NK-92 treated with Interleukin-12 subunit alpha and Interleukin-12 subunit beta, amount 100 ng/mL, for 24 hours (cell line): ENCODE results near the gene TBXAS1.

Experiments
- DNase-seq: peaks from one replicate; lab custom pipeline; 2025; lab: John Stamatoyannopoulos, UW

Gene TBXAS1

DNA sequence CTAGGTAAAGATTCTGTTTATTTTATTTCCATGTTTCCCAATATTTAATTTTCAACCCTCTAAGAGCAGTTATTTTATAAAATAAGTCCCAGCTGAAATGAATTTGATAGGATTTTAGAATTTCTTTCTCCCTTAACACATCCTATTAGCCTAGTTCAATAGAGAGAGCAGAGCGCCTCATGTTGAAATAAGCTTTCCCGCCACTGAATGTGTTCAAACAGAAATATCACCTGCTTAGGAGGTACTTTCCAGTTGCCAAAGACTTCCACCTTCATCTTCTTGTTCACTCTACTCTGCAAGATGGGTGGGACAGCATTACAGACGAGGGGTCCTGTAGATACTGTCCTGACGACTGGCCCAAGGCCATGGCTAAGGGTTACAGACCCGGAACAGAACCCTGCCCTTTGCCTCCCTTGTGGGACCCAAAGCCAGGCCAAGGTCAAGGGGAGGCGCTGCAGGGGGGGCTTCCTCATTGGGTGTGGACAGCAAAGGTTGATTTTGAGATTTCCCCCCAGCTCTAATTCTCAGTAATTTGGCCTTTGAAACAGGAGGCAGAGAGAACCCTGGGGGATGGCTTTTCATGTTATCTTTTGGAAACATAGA lies 171.7 kb downstream of the TBXAS1 start:
- no peak for DNase-seq

DNA sequence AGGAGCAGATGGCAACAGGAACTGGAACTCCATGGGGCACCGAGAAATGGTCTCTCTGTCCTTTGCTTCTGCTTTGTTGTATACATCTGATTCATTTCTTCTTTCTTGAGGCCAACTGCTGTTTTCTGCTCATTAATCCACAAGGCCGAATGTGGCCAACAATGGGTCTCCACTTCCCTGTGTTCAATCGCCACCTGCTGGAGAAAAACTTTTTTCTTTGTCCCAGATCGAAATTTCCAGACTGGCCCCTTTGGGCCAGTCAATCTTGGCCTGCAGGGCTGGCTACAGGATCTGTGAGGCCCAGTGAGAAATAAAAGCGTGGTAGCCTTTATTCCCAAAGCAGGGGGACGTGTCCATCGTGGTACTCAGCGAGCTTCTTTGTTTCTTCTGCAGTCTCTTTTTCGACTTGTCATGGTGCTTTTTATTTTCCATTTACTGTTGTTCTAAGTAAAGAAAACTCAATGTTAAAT lies 174.9 kb downstream of the TBXAS1 start:
- no peak for DNase-seq

DNA sequence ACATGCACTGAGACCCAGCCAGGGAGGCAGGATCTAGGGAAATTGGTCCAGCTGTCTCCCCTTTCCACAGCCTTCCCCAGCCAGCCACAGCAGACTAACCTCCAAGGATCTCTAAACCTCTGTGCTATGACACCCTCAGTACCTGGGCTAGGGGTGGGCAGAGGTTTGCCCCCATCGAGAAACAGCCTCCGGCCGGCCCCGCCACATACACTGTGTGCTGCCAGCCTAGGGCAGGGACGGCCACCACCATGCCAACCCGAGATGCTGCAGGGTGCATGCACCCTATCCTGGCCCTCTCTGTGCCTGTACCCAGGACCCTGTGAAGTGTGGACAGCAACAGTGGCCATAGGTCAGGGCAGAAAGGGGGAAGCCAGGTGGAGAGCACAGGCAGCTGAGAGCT lies 175.6 kb downstream of the TBXAS1 start:
- no peak for DNase-seq

GRCh38 chr7:140005341-140005740 lies 176.3 kb downstream of the TBXAS1 start:
- DNase-seq = no peak

- no peak for DNase-seq
These were observed 176.9 kb downstream of the TBXAS1 start for GRCh38 chr7:140005754-140006503.

GRCh38 chr7:140006600-140006999 lies 177.5 kb downstream of the TBXAS1 start:
- no peak for DNase-seq

DNA sequence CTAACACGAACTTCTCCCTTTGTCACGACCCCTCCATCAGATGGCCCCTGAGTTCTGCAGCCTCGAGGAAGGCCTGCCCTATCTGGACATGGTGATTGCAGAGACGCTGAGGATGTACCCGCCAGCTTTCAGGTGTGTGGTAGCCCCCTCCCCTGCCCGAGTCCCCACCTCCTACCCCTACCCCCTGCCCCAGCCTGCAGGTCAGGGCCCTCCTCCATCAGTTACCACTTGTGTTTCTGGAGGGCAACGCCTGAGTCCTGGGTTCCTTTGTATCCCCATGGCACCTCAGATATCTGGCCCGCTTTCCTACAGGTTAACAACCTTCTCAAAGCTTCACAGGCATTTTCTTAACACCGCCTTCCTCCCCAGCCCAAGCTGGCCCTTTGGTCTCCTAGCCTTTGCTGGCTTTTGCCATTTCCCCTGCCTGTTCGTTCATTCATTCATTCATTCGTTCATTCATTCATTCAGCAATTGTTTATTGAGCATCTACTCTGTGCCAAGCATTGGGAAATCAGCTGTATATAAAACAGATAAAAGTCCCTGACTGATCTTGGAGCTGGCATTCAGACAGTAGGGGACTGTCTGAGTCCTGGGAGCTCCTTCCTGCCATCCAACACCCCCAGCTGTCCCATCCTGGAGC lies 178.1 kb downstream of the TBXAS1 start:
- DNase-seq = no peak

- no peak for DNase-seq
These were observed 179.9 kb downstream of the TBXAS1 start for GRCh38 chr7:140008755-140009610.

DNA sequence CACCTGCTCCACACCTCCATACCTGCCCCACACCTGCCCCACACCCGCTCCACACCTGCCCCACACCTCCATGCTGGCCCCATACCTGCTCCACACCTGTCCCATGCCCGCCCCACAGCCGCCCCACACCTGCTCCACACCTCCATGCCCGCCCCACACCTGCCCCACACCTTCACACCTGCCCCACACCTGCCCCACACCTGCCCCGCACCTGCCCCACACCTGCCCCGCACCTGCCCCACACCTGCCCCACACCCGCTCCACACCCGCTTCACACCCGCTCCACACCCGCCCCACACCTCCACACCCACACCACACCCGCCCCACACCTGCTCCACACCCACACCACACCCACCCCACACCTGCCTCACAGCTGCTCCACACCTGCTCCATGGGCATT lies 180.7 kb downstream of the TBXAS1 start:
- no peak for DNase-seq

- DNase-seq = no peak
These were observed 181.3 kb downstream of the TBXAS1 start for GRCh38 chr7:140010194-140010895.

GRCh38 chr7:140013676-140014075 lies 184.6 kb downstream of the TBXAS1 start:
- no peak for DNase-seq

DNA sequence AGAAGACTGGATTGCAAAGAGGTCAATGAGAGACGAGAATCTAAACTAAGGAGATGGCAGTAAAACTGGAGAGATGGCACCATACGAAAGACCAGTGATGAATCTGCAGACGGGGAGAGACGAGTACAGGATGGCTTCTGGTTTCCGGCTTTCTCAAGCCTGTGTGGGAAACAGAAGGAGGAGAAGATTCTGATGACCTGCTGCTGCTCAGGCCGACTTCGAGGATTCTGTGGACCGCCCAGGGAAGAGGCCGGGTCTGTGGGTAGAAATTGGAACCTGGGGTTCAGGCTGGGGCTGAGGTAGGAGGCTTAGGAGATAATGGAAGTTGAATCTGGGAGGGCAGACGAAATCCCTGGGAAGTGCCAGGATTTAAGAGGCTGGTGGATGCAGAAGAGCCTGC lies 185.1 kb downstream of the TBXAS1 start:
- no peak for DNase-seq

DNA sequence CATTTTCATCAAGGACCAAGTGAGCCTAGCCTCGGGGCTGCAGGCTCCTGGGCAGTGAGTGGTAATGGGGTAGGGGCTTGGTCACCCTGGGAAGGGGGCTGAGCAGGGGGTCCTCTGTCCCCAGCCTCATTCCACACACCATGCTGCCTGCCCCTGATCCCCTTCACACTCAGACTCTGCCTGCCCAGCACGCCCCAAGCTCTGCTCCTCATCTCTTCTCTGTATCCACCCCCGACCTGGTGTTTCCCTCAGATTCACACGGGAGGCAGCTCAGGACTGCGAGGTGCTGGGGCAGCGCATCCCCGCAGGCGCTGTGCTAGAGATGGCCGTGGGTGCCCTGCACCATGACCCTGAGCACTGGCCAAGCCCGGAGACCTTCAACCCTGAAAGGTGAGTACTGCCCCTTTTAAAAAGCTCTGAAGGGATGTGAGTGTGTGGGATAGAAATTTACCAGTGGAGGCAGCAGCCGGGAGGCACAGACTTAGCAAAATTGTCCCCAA lies 186.5 kb downstream of the TBXAS1 start:
- no peak for DNase-seq

DNA sequence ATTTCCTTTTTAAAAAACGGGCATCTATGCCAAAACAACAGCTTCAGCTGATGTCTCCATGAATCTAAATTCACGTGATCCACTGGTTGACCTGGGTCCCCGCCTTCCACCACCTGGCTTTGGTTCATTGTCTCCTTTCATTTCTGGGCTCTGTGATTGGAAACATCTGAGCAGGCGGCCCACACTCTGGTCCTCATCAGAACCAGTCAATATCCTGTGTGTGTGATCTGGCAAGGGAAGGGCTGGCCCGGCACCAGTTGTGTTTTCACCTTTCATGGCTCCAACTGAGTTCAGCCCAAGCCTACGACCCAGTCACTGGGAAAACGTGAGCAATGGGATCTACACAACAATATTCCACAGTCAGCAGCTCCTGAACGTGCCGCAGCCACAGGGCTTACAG lies 187.5 kb downstream of the TBXAS1 start:
- DNase-seq = no peak

GRCh38 chr7:140017034-140017433 lies 188.0 kb downstream of the TBXAS1 start:
- no peak for DNase-seq

DNA sequence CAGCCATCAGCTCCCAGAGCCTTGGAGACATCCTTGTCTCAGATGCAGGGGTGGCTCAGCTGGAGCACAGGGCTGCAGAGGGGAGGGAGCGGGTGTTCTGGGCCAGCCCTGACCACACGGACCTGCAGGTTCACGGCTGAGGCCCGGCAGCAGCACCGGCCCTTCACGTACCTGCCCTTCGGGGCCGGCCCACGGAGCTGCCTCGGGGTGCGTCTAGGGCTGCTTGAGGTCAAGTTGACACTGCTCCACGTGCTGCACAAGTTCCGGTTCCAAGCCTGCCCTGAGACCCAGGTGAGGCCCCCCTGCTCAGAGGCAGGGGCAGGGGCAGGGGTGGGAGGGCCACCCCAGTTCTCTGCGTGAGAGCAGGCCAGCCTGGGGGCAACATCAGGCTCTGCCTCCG lies 188.5 kb downstream of the TBXAS1 start:
- no peak for DNase-seq

- DNase-seq = no peak
These were observed 189.3 kb downstream of the TBXAS1 start for GRCh38 chr7:140018125-140019043.

DNA sequence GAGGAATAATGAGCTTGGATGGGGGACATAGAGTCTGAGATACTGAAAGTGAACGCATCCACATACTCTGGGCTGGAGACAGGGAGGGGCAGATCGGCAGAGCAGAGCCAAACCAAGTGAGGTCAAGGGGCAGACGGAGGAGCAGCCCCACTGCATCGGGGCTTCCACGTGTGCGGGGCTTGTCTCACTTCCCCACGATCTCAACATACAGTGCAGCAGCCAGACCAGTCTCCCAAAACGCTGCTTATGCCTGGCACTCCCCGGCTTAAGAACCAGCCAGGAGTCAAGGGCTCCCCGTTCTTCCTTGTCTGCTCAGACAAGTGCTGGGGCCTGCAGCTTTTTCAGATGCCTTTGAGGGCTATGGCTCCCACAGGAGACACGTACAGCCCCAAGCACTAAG lies 190.1 kb downstream of the TBXAS1 start:
- DNase-seq = no peak

GRCh38 chr7:140019606-140020005 lies 190.5 kb downstream of the TBXAS1 start:
- DNase-seq = no peak

DNA sequence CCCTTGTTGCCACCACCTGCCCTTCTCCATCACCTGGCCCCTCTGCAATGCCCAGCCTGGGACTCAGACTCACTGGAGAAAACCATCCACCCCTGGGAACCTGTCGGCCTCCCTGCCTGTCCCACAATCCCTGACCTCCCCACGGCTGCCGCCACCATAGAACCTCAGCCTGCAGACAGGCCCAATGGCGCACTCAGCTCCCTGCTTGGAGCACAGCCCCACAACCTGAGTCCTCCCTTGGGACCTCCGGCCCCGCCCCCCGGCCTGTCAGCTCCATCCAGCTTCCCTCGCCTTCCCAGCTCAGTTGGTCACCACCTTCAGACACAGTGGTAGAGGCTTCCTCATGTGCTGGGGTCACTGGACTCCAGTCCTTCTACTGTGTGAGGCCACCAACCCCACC lies 192.5 kb downstream of the TBXAS1 start:
- DNase-seq = no peak
